HepG2 (cell line): ENCODE measurements around the gene COX7A1. TPM values are rescaled to one million over a fixed set of nuclear protein-coding genes. Genes with fewer than 3 reads are reported as not detected.

ENCODE experiments used
- CENPX ChIP-seq: sonication (generic); formaldehyde crosslinking; IDR thresholded peaks from 2 replicates; pipeline ENCODE4 v1.9.0; 2021; ENCODE audit warnings: mild to moderate bottlenecking, missing genetic modification reagents, moderate library complexity
- GABPB1 ChIP-seq: IDR thresholded peaks from 2 replicates; pipeline ENCODE4 v1.6.1; 2016; ENCODE audit warnings: mild to moderate bottlenecking, missing genetic modification reagents, moderate library complexity, missing compliant biosample characterization
- HNF4G ChIP-seq, 2 experiments: sonication (generic) in 1 of 2; formaldehyde crosslinking in 1 of 2; IDR thresholded peaks; 2 replicates each; pipeline versions ENCODE4 v1.4.0 to v1.6.1; 2011 to 2020; ENCODE audit warnings: borderline replicate concordance in 2 of 2, low read depth in 2 of 2, mild to moderate bottlenecking in 2 of 2, low read length in 1 of 2, missing genetic modification reagents in 1 of 2, moderate library complexity in 1 of 2
- NR2C2 ChIP-seq: sonication (generic); formaldehyde crosslinking; IDR thresholded peaks from 2 replicates; pipeline ENCODE4 v1.4.0; 2020; ENCODE audit warnings: missing genetic modification reagents, mild to moderate bottlenecking, moderate library complexity, borderline replicate concordance
- POLR2AphosphoS2 ChIP-seq: IDR thresholded peaks from 2 replicates; pipeline ENCODE4 v1.6.1; 2011; ENCODE audit warnings: low read depth, low read length, improper control_type of control experiment
- SAP130 ChIP-seq: IDR thresholded peaks from 2 replicates; pipeline ENCODE4 v1.6.1; 2016; ENCODE audit warnings: low read depth
- STAG1 ChIP-seq: sonication (generic); formaldehyde crosslinking; IDR thresholded peaks from 2 replicates; pipeline ENCODE4 v1.4.0; 2020; ENCODE audit warnings: missing genetic modification reagents
- TAF1 ChIP-seq: sonication (generic); formaldehyde crosslinking; IDR thresholded peaks from 2 replicates; pipeline ENCODE4 v1.4.0; 2020; ENCODE audit warnings: missing genetic modification reagents
- TBP ChIP-seq: sonication (generic); formaldehyde crosslinking; IDR thresholded peaks from 2 replicates; pipeline ENCODE4 v1.5.0; 2020; ENCODE audit warnings: missing genetic modification reagents
- TBX2 ChIP-seq: sonication (generic); formaldehyde crosslinking; IDR thresholded peaks from 2 replicates; pipeline ENCODE4 v1.5.0; 2020; ENCODE audit warnings: missing genetic modification reagents, mild to moderate bottlenecking, borderline replicate concordance
- THYN1 ChIP-seq: sonication (generic); formaldehyde crosslinking; IDR thresholded peaks from 2 replicates; pipeline ENCODE4 v1.8.1; 2023; ENCODE audit warnings: low read depth, mild to moderate bottlenecking, moderate library complexity, missing genetic modification reagents, borderline replicate concordance
- ZNF20 ChIP-seq: sonication (generic); formaldehyde crosslinking; IDR thresholded peaks from 2 replicates; pipeline ENCODE4 v1.4.0; 2020; ENCODE audit warnings: mild to moderate bottlenecking, moderate library complexity, missing genetic modification reagents
- ZNF234 ChIP-seq: sonication (generic); formaldehyde crosslinking; conservative IDR thresholded peaks from 2 replicates; pipeline ENCODE4 v1.5.1; 2020; ENCODE audit warnings: mild to moderate bottlenecking, missing genetic modification reagents
- ZNF24 ChIP-seq: fragments of 450-650 bp; IDR thresholded peaks from 2 replicates; pipeline ENCODE4 v1.6.1; 2017; ENCODE audit warnings: antibody characterized with exemption, mild to moderate bottlenecking
- ZNF530 ChIP-seq: sonication (generic); formaldehyde crosslinking; IDR thresholded peaks from 2 replicates; pipeline ENCODE4 v1.5.0; 2020; ENCODE audit warnings: low read depth, mild to moderate bottlenecking, missing genetic modification reagents
- polyA plus RNA-seq, 8 experiments: library from polyadenylated mRNA; depleted of rRNA in 3 of 8; stranded (reverse) in 7 of 8; unstranded in 1 of 8; fragments of >200 nt; fragmentation: Illumina TruSeq in 4 of 8; extraction: Trizol in 4 of 8; gene quantifications; 2 replicates each; pipeline versions ENCODE4 v1.2.1 to v1.2.3, GENCODE V29; 2011 to 2016; ENCODE audit warnings: low read depth in 4 of 8, missing spikeins in 1 of 8, mixed read lengths in 1 of 8; ENCODE audit not compliant: insufficient read depth in 1 of 8
- total RNA-seq, 5 experiments: library from RNA; depleted of rRNA; stranded (reverse); fragments of >200 nt; fragmentation: Illumina TruSeq; extraction: Trizol; gene quantifications; 2 replicates each; pipeline ENCODE4 v1.2.3, GENCODE V29; 2016; ENCODE audit warnings: low read depth in 1 of 5
- TF ChIP-seq, protein P1 (sequence below): sonication (generic); formaldehyde crosslinking; IDR thresholded peaks from 2 replicates; pipeline ENCODE4 v1.8.0; 2022; ENCODE audit warnings: missing genetic modification reagents, mild to moderate bottlenecking, borderline replicate concordance
- TF ChIP-seq, protein P2 (sequence below): sonication (generic); formaldehyde crosslinking; conservative IDR thresholded peaks from 2 replicates; pipeline ENCODE4 v1.4.0; 2020; ENCODE audit warnings: mild to moderate bottlenecking, missing genetic modification reagents, moderate library complexity
- TF ChIP-seq, protein P3 (sequence below): sonication (generic); formaldehyde crosslinking; IDR thresholded peaks from 2 replicates; pipeline ENCODE4 v1.8.1; 2023; ENCODE audit warnings: mild to moderate bottlenecking, missing genetic modification reagents
- TF ChIP-seq, protein P4 (sequence below): IDR thresholded peaks from 2 replicates; pipeline ENCODE4 v1.6.1; 2016
- TF ChIP-seq, protein P5 (sequence below): IDR thresholded peaks from 2 replicates; pipeline ENCODE4 v1.6.1; 2016; ENCODE audit warnings: mild to moderate bottlenecking, missing biosample characterization, missing genetic modification reagents
- TF ChIP-seq, protein P6 (sequence below): sonication (generic); formaldehyde crosslinking; IDR thresholded peaks from 2 replicates; pipeline ENCODE4 v1.8.1; 2023; ENCODE audit warnings: missing genetic modification reagents, mild to moderate bottlenecking, borderline replicate concordance

The COX7A1 gene
- total and polyA plus RNA-seq, 2 of the 13 experiments (the other 11 are each of a cell fraction or from before 2014, with no cell fraction given) = not detected

DNA sequence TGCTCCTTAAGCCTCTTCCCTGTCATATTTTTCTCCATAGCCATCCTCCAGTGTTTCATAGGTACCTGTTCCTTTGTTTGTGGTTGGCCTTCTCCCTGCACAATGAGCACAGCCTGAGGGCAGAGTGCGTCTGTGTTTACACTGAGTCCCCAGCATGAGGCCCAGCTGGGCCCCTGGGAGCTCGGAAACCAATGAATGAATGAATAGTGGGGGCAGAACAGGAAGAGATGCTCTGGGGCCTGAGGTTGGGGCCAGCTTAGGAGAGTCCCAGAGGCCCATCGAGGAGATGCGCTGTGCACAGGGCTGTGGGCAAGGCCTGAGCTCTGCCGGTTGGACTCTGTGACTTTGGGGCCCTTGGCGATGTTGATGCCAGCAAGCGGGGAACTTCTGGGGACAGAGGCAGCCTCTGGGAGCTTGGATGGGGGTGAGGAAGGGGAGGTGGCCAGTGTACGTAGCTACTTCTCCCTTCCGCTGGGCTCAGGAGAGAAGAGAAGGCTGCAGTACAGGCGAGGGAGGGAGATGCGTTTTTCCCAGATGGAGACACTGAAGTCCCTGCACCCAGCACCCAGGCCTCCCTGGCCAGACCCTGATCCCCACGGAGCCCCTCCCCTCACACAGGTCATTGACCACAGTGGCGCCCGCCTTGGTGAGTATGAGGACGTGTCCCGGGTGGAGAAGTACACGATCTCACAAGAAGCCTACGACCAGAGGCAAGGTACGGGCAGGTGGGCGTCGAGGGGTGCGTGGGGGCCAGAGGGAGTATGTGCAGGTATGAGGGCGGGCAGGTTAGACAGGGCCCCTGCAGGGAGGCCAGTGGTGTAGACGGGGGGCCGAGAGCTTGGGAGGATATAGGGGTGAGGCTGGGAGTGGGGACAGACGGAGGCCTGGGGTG, 31.9 kb downstream of the COX7A1 start (continued):
- TF ChIP-seq HNF4G (IDR thresholded peaks at IDR 0.05; ENCODE audit: borderline replicate concordance, low read depth, low read length) = peak; percentile 75
- no peak; the same call in 1 of the 2 replicates for TF ChIP-seq HNF4G (CRISPR knock-in tag; IDR thresholded peaks at IDR 0.05; ENCODE audit: borderline replicate concordance, low read depth)
- peak; percentile 74 for TF ChIP-seq NR2C2 (CRISPR knock-in tag)
- no peak for TF ChIP-seq ZNF234
- no peak for TF ChIP-seq ZNF530
- TF ChIP-seq, protein P1, sequence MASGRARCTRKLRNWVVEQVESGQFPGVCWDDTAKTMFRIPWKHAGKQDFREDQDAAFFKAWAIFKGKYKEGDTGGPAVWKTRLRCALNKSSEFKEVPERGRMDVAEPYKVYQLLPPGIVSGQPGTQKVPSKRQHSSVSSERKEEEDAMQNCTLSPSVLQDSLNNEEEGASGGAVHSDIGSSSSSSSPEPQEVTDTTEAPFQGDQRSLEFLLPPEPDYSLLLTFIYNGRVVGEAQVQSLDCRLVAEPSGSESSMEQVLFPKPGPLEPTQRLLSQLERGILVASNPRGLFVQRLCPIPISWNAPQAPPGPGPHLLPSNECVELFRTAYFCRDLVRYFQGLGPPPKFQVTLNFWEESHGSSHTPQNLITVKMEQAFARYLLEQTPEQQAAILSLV (CRISPR knock-in tag) = 0 out of 2 replicates have a peak, but pooled peaks have one; percentile 27
- peak; percentile 72 for TF ChIP-seq GABPB1 (CRISPR knock-in tag)
- TF ChIP-seq CENPX (CRISPR knock-in tag) = no peak
- no peak for TF ChIP-seq POLR2AphosphoS2
- TF ChIP-seq, protein P2, sequence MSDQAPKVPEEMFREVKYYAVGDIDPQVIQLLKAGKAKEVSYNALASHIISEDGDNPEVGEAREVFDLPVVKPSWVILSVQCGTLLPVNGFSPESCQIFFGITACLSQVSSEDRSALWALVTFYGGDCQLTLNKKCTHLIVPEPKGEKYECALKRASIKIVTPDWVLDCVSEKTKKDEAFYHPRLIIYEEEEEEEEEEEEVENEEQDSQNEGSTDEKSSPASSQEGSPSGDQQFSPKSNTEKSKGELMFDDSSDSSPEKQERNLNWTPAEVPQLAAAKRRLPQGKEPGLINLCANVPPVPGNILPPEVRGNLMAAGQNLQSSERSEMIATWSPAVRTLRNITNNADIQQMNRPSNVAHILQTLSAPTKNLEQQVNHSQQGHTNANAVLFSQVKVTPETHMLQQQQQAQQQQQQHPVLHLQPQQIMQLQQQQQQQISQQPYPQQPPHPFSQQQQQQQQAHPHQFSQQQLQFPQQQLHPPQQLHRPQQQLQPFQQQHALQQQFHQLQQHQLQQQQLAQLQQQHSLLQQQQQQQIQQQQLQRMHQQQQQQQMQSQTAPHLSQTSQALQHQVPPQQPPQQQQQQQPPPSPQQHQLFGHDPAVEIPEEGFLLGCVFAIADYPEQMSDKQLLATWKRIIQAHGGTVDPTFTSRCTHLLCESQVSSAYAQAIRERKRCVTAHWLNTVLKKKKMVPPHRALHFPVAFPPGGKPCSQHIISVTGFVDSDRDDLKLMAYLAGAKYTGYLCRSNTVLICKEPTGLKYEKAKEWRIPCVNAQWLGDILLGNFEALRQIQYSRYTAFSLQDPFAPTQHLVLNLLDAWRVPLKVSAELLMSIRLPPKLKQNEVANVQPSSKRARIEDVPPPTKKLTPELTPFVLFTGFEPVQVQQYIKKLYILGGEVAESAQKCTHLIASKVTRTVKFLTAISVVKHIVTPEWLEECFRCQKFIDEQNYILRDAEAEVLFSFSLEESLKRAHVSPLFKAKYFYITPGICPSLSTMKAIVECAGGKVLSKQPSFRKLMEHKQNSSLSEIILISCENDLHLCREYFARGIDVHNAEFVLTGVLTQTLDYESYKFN = peak; percentile 99
- peak; percentile 78 for TF ChIP-seq TAF1 (CRISPR knock-in tag)
- no peak for TF ChIP-seq THYN1 (CRISPR knock-in tag)
- 0 out of 2 replicates have a peak, but pooled peaks have one; percentile 57 for TF ChIP-seq ZNF20 (CRISPR knock-in tag)
- peak; percentile 85; the same call in 1 of the 2 replicates for TF ChIP-seq ZNF24
- no peak for TF ChIP-seq TBP
- peak; percentile 89 for TF ChIP-seq TBX2 (CRISPR knock-in tag)
- no peak for TF ChIP-seq STAG1
- peak; percentile 98 for TF ChIP-seq SAP130 (CRISPR knock-in tag)
- TF ChIP-seq, protein P3, sequence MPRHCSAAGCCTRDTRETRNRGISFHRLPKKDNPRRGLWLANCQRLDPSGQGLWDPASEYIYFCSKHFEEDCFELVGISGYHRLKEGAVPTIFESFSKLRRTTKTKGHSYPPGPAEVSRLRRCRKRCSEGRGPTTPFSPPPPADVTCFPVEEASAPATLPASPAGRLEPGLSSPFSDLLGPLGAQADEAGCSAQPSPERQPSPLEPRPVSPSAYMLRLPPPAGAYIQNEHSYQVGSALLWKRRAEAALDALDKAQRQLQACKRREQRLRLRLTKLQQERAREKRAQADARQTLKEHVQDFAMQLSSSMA (CRISPR knock-in tag) = peak; percentile 70; the same call in 1 of the 2 replicates
- TF ChIP-seq, protein P4, sequence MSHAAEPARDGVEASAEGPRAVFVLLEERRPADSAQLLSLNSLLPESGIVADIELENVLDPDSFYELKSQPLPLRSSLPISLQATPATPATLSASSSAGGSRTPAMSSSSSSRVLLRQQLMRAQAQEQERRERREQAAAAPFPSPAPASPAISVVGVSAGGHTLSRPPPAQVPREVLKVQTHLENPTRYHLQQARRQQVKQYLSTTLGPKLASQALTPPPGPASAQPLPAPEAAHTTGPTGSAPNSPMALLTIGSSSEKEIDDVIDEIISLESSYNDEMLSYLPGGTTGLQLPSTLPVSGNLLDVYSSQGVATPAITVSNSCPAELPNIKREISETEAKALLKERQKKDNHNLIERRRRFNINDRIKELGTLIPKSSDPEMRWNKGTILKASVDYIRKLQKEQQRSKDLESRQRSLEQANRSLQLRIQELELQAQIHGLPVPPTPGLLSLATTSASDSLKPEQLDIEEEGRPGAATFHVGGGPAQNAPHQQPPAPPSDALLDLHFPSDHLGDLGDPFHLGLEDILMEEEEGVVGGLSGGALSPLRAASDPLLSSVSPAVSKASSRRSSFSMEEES (CRISPR knock-in tag) = peak; percentile 72
- TF ChIP-seq, protein P5, sequence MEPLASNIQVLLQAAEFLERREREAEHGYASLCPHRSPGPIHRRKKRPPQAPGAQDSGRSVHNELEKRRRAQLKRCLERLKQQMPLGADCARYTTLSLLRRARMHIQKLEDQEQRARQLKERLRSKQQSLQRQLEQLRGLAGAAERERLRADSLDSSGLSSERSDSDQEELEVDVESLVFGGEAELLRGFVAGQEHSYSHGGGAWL (CRISPR knock-in tag) = peak; percentile 12; the same call in 1 of the 2 replicates
- TF ChIP-seq, protein P6, sequence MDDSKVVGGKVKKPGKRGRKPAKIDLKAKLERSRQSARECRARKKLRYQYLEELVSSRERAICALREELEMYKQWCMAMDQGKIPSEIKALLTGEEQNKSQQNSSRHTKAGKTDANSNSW = no peak
